Fibroblast of skin of left quadriceps (primary cell): ENCODE measurements around the gene CYP26A1.
"Not testable (repeated sequence)": the region's sequence is repeated elsewhere in the genome, so short reads cannot be mapped to it uniquely, and the experiment has no call there.

Source experiments
- DNase-seq, 2 experiments: peaks; one replicate each; pipeline ENCODE4 v3.0.0-alpha.2; 2013; ENCODE audit warnings: low read depth in 2 of 2

CYP26A1 gene

GRCh38 chr10:93080350-93081046, 6.8 kb downstream of the CYP26A1 start:
- peak; percentile 17 for DNase-seq

GRCh38 chr10:93081318-93081717, 7.6 kb downstream of the CYP26A1 start:
- no peak for DNase-seq

- DNase-seq: no peak
Measured at GRCh38 chr10:93081834-93082233, 8.1 kb downstream of the CYP26A1 start.

GRCh38 chr10:93083743-93084539, 10.2 kb downstream of the CYP26A1 start:
- DNase-seq: no peak

- no peak for DNase-seq
Measured at GRCh38 chr10:93085272-93085859, 11.7 kb downstream of the CYP26A1 start.

GRCh38 chr10:93086289-93086688, 12.6 kb downstream of the CYP26A1 start:
- no peak for DNase-seq

GRCh38 chr10:93087846-93088245, 14.2 kb downstream of the CYP26A1 start:
- DNase-seq: no peak

GRCh38 chr10:93088466-93088865, 14.8 kb downstream of the CYP26A1 start:
- no peak for DNase-seq

- no peak for DNase-seq
Measured at GRCh38 chr10:93090619-93091018, 16.9 kb downstream of the CYP26A1 start.

GRCh38 chr10:93091960-93092359, 18.3 kb downstream of the CYP26A1 start:
- no peak for DNase-seq

- no peak for DNase-seq
Measured at GRCh38 chr10:93095225-93095624, 21.5 kb downstream of the CYP26A1 start.

- DNase-seq: no peak
Measured at GRCh38 chr10:93096901-93097300, 23.2 kb downstream of the CYP26A1 start.

- no peak for DNase-seq
Measured at GRCh38 chr10:93097386-93097785, 23.7 kb downstream of the CYP26A1 start.

GRCh38 chr10:93098816-93099215, 25.1 kb downstream of the CYP26A1 start:
- DNase-seq: no peak

GRCh38 chr10:93099670-93100069, 26.0 kb downstream of the CYP26A1 start:
- DNase-seq: no peak

GRCh38 chr10:93101148-93101547, 27.5 kb downstream of the CYP26A1 start:
- not testable (repeated sequence) for DNase-seq

- DNase-seq: no peak
Measured at GRCh38 chr10:93103953-93104352, 30.3 kb downstream of the CYP26A1 start.

GRCh38 chr10:93106631-93107072, 33.0 kb downstream of the CYP26A1 start:
- DNase-seq: peak; percentile 18 to 27

- DNase-seq: no peak
Measured at GRCh38 chr10:93110472-93111146, 36.9 kb downstream of the CYP26A1 start.

- no peak for DNase-seq
Measured at GRCh38 chr10:93113042-93113441, 39.3 kb downstream of the CYP26A1 start.

GRCh38 chr10:93115661-93116383, 42.1 kb downstream of the CYP26A1 start:
- DNase-seq: peak in 1 of 2 experiments; percentile 18
